SIG-M5 treated with dmso at 0.1 percent for 504 hours (cell line): ENCODE measurements around the gene ABHD17A.

ENCODE experiments used
- DNase-seq: peaks from one replicate; lab custom pipeline; 2025; ENCODE audit not compliant: unreplicated experiment; lab: John Stamatoyannopoulos, UW

ABHD17A gene

GRCh38 chr19:1839658-1840540, 45.4 kb downstream of the ABHD17A start:
- no peak for DNase-seq

GRCh38 chr19:1837625-1838105, 47.6 kb downstream of the ABHD17A start:
- no peak for DNase-seq

- no peak for DNase-seq
Observed at GRCh38 chr19:1837222-1837565, 48.1 kb downstream of the ABHD17A start.

- no peak for DNase-seq
Observed at GRCh38 chr19:1836458-1837221, 48.7 kb downstream of the ABHD17A start.

- DNase-seq = no peak
Observed at GRCh38 chr19:1833540-1833939, 51.8 kb downstream of the ABHD17A start.

GRCh38 chr19:1832046-1832663, 53.1 kb downstream of the ABHD17A start:
- no peak for DNase-seq

GRCh38 chr19:1830978-1831377, 54.3 kb downstream of the ABHD17A start:
- DNase-seq = no peak

- no peak for DNase-seq
Observed at GRCh38 chr19:1830568-1830967, 54.7 kb downstream of the ABHD17A start.

- no peak for DNase-seq
Observed at GRCh38 chr19:1829958-1830357, 55.3 kb downstream of the ABHD17A start.

- no peak for DNase-seq
Observed at GRCh38 chr19:1828279-1829238, 56.7 kb downstream of the ABHD17A start.

GRCh38 chr19:1827566-1828278, 57.6 kb downstream of the ABHD17A start:
- DNase-seq = no peak
